Activated T-cell treated with anti-CD3 and anti-CD28 coated beads for 24 hours (primary cell): Measurements from ENCODE around the gene PGF.

Source experiments
- DNase-seq: peaks from one replicate; pipeline ENCODE4 v3.0.0-alpha.2; 2020; ENCODE audit warnings: low read depth

Gene PGF

GRCh38 chr14:74978416-74978947 lies 23.1 kb upstream of the PGF start:
- DNase-seq: no peak

GRCh38 chr14:74977901-74978385 lies 22.5 kb upstream of the PGF start:
- no peak for DNase-seq

GRCh38 chr14:74977164-74977900 lies 21.9 kb upstream of the PGF start:
- no peak for DNase-seq

GRCh38 chr14:74976264-74977113 lies 21.1 kb upstream of the PGF start:
- DNase-seq: no peak

GRCh38 chr14:74975059-74975810 lies 19.8 kb upstream of the PGF start:
- no peak for DNase-seq

- no peak for DNase-seq
These were observed 19.1 kb upstream of the PGF start for GRCh38 chr14:74974364-74975058.

- no peak for DNase-seq
These were observed 18.5 kb upstream of the PGF start for GRCh38 chr14:74973905-74974363.

GRCh38 chr14:74973003-74973653 lies 17.7 kb upstream of the PGF start:
- DNase-seq: peak; percentile 11

GRCh38 chr14:74968811-74969210 lies 13.4 kb upstream of the PGF start:
- no peak for DNase-seq

GRCh38 chr14:74965486-74966153 lies 10.2 kb upstream of the PGF start:
- DNase-seq: no peak

GRCh38 chr14:74964787-74965485 lies 9.5 kb upstream of the PGF start:
- DNase-seq: no peak

- DNase-seq: no peak
These were observed 8.4 kb upstream of the PGF start for GRCh38 chr14:74963705-74964271.

- DNase-seq: no peak
These were observed 7.8 kb upstream of the PGF start for GRCh38 chr14:74963178-74963704.

- no peak for DNase-seq
These were observed 7.1 kb upstream of the PGF start for GRCh38 chr14:74962493-74962892.

- DNase-seq: no peak
These were observed 6.6 kb upstream of the PGF start for GRCh38 chr14:74962046-74962445.

- DNase-seq: no peak
These were observed 6.0 kb upstream of the PGF start for GRCh38 chr14:74961238-74961911.

GRCh38 chr14:74960736-74961135 lies 5.3 kb upstream of the PGF start:
- DNase-seq: no peak

- no peak for DNase-seq
These were observed 4.3 kb upstream of the PGF start for GRCh38 chr14:74959596-74960180.
